Ascending aorta (tissue), 2 donors: Measurements from ENCODE around the gene TJP1. TPM values are rescaled to one million over a fixed set of nuclear protein-coding genes. Genes with fewer than 3 reads are reported as not detected.

ENCODE experiments used
- DNase-seq, 2 donors: peaks; one replicate each; pipeline ENCODE4 v3.0.0-alpha.2; 2019; ENCODE audit warnings: low spot score in 2 of 2
- H3K27ac ChIP-seq, 2 donors: fragments of 200-600 bp; sonication (generic); one replicate each; pipeline ENCODE4 v1.5.1; 2016 to 2017; ENCODE audit warnings: mild to moderate bottlenecking in 1 of 2
- H3K27me3 ChIP-seq: fragments of 200-600 bp; sonication (generic); one replicate; pipeline ENCODE4 v1.5.1; 2017
- H3K36me3 ChIP-seq, 2 donors: fragments of 200-600 bp; sonication (generic); one replicate each; pipeline ENCODE4 v1.5.1; 2016
- H3K4me1 ChIP-seq, 2 donors: fragments of 200-600 bp; sonication (generic); one replicate each; pipeline ENCODE4 v1.5.1; 2016 to 2017; ENCODE audit warnings: mild to moderate bottlenecking in 1 of 2
- H3K4me3 ChIP-seq, 2 donors: fragments of 200-600 bp; sonication (generic); one replicate each; pipeline ENCODE4 v1.5.1; 2016 to 2017; ENCODE audit warnings: mild to moderate bottlenecking in 1 of 2
- H3K9me3 ChIP-seq, 2 donors: fragments of 200-600 bp; sonication (generic); one replicate each; pipeline ENCODE4 v1.5.1; 2016
- CTCF ChIP-seq, 3 experiments: fragments of 200-600 bp in 2 of 3; fragments of 450-650 bp in 1 of 3; sonication (generic) in 2 of 3; IDR thresholded peaks; one replicate each; pipeline ENCODE4 v1.5.1; 2016 to 2019; ENCODE audit warnings: antibody characterized with exemption in 3 of 3, mild to moderate bottlenecking in 1 of 3, moderate library complexity in 1 of 3
- intact Hi-C: fragments of 100-400 bp; cut with DNase I; formaldehyde crosslinking; loops from one replicate; pipeline ENCODE4 v1.15.1; 2023
- total RNA-seq: library from RNA; depleted of rRNA; stranded (reverse); fragments of >200 nt; gene quantifications from one replicate; pipeline ENCODE4 v1.1.0, GENCODE V29; 2016

The TJP1 gene
- total RNA-seq, 1 donor from 2014 or later = 90.0 TPM

- DNase-seq = peak in 1 of 2 donors; percentile 22
- Histone ChIP-seq H3K27ac (no peak overlapping the region), H3K4me1 (no peaks in the 10 kb centered on the region), H3K36me3 (no peaks in the 10 kb centered on the region), H3K4me3 (no peak overlapping the region), H3K27me3 (no peaks in the 10 kb centered on the region), H3K9me3 (no peaks in the 10 kb centered on the region)
- intact Hi-C loops = no loop called here
- TF ChIP-seq CTCF (IDR thresholded peaks at IDR 0.05) = no peak
Observed at GRCh38 chr15:29681946-29682345, 140.3 kb downstream of the TJP1 start.

GRCh38 chr15:29681166-29681845 lies 141.0 kb downstream of the TJP1 start:
- H3K9me3 ChIP-seq = no peaks in the 10 kb centered on the region
- intact Hi-C loops = no loop called here
- DNase-seq = peak in 1 of 2 donors; percentile 53
- H3K27ac ChIP-seq = no peak overlapping the region
- no peaks in the 10 kb centered on the region for H3K27me3 ChIP-seq
- H3K4me1 ChIP-seq = no peaks in the 10 kb centered on the region
- no peak for TF ChIP-seq CTCF (IDR thresholded peaks at IDR 0.05)
- H3K4me3 ChIP-seq = no peak overlapping the region
- H3K36me3 ChIP-seq = no peaks in the 10 kb centered on the region

- DNase-seq = peak in 1 of 2 donors; percentile 25
- H3K4me1 ChIP-seq = no peaks in the 10 kb centered on the region
- H3K27me3 ChIP-seq = no peaks in the 10 kb centered on the region
- H3K9me3 ChIP-seq = no peaks in the 10 kb centered on the region
- H3K36me3 ChIP-seq = no peaks in the 10 kb centered on the region
- H3K4me3 ChIP-seq = no peak overlapping the region
- H3K27ac ChIP-seq = no peak overlapping the region
- intact Hi-C loops = no loop called here
- no peak for TF ChIP-seq CTCF (IDR thresholded peaks at IDR 0.05)
Observed at GRCh38 chr15:29680465-29681165, 141.7 kb downstream of the TJP1 start.

- Histone ChIP-seq H3K9me3 (no peaks in the 10 kb centered on the region), H3K27me3 (no peaks in the 10 kb centered on the region), H3K27ac (no peak overlapping the region), H3K4me3 (no peak overlapping the region), H3K4me1 (no peaks in the 10 kb centered on the region), H3K36me3 (no peaks in the 10 kb centered on the region)
- peak in 1 of 2 donors; percentile 31 for DNase-seq
- intact Hi-C loops = loop anchor here (10.0 kb wide), 2 partner anchors 246 to 1716 kb away; no protein-coding TSS in a partner anchor
- TF ChIP-seq CTCF (IDR thresholded peaks at IDR 0.05) = no peak
Observed at GRCh38 chr15:29678504-29679034, 143.7 kb downstream of the TJP1 start.

- no peak overlapping the region for H3K27ac ChIP-seq
- intact Hi-C loops = loop anchor here (10.0 kb wide), 2 partner anchors 247 to 1717 kb away; no protein-coding TSS in a partner anchor
- no peak overlapping the region for H3K4me3 ChIP-seq
- H3K36me3 ChIP-seq = no peaks in the 10 kb centered on the region
- H3K27me3 ChIP-seq = no peaks in the 10 kb centered on the region
- no peak for TF ChIP-seq CTCF (IDR thresholded peaks at IDR 0.05)
- no peaks in the 10 kb centered on the region for H3K4me1 ChIP-seq
- DNase-seq = peak in 1 of 2 donors; percentile 41
- no peaks in the 10 kb centered on the region for H3K9me3 ChIP-seq
Observed at GRCh38 chr15:29677871-29678461, 144.3 kb downstream of the TJP1 start.
